ENCODE results near the gene LBX1.

Gene LBX1

GRCh38 chr10:101229266-101230182 lies at the start of gene LBX1:
Gene LBX1, minus strand, starts transcription at chr10:101229463. Its CDS starts 648 bp downstream, at chr10:101228815.
- no peak for DNase-seq

- no peak for DNase-seq
Measured at GRCh38 chr10:101273741-101274140, 44.5 kb upstream of the LBX1 start.

GRCh38 chr10:101273330-101273729 lies 44.1 kb upstream of the LBX1 start:
- no peak for DNase-seq

GRCh38 chr10:101272229-101272868 lies 43.1 kb upstream of the LBX1 start:
- DNase-seq, result peak; percentile 69 to 77 (median 76)

GRCh38 chr10:101270763-101271162 lies 41.5 kb upstream of the LBX1 start:
- no peak for DNase-seq

- no peak for DNase-seq
Measured at GRCh38 chr10:101267776-101268175, 38.5 kb upstream of the LBX1 start.

GRCh38 chr10:101267290-101267680 lies 38.0 kb upstream of the LBX1 start:
- no peak for DNase-seq

GRCh38 chr10:101266381-101267289 lies 37.4 kb upstream of the LBX1 start:
- DNase-seq, result no peak

- no peak for DNase-seq
Measured at GRCh38 chr10:101263150-101263752, 34.0 kb upstream of the LBX1 start.

- no peak for DNase-seq
Measured at GRCh38 chr10:101262147-101262546, 32.9 kb upstream of the LBX1 start.

GRCh38 chr10:101261702-101262101 lies 32.4 kb upstream of the LBX1 start:
- no peak for DNase-seq

GRCh38 chr10:101260764-101261481 lies 31.7 kb upstream of the LBX1 start:
- no peak for DNase-seq

GRCh38 chr10:101258179-101258885 lies 29.1 kb upstream of the LBX1 start:
- peak; percentile 23 to 33 (median 29) for DNase-seq

- DNase-seq, result no peak
Measured at GRCh38 chr10:101257491-101257890, 28.2 kb upstream of the LBX1 start.

GRCh38 chr10:101257084-101257483 lies 27.8 kb upstream of the LBX1 start:
- no peak for DNase-seq

GRCh38 chr10:101256387-101256786 lies 27.1 kb upstream of the LBX1 start:
- DNase-seq, result no peak

- DNase-seq, result no peak
Measured at GRCh38 chr10:101250136-101250535, 20.9 kb upstream of the LBX1 start.

GRCh38 chr10:101249171-101249581 lies 19.9 kb upstream of the LBX1 start:
- DNase-seq, result no peak

GRCh38 chr10:101246639-101247038 lies 17.4 kb upstream of the LBX1 start:
- DNase-seq, result no peak

GRCh38 chr10:101244321-101245050 lies 15.2 kb upstream of the LBX1 start:
- no peak for DNase-seq
